ENCODE measurements around the gene EYA3. TPM values are rescaled to one million over a fixed set of nuclear protein-coding genes. Genes with fewer than 3 reads are reported as not detected.

Gene EYA3
- total RNA-seq, 1 donor from 2014 or later, result 16.0 TPM

DNA sequence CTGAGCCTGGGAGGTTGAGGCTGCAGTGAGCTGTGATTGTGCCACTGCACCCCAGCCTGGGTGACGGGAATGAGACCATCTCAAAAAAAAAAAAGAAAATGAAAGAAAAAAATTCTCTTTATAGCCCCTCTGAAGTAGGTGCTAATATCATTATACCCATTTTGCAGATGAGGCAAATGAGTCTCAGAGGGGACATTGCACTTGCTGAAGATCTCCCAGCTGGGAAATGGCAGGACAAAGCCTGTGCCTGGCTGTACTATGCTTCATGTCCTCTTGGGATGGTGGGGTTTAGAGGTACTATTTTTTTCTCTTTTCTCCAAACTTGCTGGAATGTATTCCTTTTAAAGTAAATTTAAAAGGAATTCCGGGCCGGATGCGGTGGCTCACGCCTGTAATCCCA is 152.0 kb downstream of the EYA3 start:
- Histone ChIP-seq H3K4me1 (peaks cover 7% of the 10 kb centered on the region), H3K27ac (no peak overlapping the region), H3K27me3 (no peaks in the 10 kb centered on the region), H3K9me3 (no peaks in the 10 kb centered on the region), H3K36me3 (no peaks in the 10 kb centered on the region), H3K4me3 (no peak overlapping the region)
- no peak for DNase-seq (ENCODE audit: extremely low spot score in 2 of 2)
- TF ChIP-seq POLR2AphosphoS5 (IDR thresholded peaks at IDR 0.05; ENCODE audit: insufficient read depth in 1 of 2, low read depth in 1 of 2) (no peak), POLR2A (IDR thresholded peaks at IDR 0.05) (no peak)
- TF ChIP-seq, protein P1, sequence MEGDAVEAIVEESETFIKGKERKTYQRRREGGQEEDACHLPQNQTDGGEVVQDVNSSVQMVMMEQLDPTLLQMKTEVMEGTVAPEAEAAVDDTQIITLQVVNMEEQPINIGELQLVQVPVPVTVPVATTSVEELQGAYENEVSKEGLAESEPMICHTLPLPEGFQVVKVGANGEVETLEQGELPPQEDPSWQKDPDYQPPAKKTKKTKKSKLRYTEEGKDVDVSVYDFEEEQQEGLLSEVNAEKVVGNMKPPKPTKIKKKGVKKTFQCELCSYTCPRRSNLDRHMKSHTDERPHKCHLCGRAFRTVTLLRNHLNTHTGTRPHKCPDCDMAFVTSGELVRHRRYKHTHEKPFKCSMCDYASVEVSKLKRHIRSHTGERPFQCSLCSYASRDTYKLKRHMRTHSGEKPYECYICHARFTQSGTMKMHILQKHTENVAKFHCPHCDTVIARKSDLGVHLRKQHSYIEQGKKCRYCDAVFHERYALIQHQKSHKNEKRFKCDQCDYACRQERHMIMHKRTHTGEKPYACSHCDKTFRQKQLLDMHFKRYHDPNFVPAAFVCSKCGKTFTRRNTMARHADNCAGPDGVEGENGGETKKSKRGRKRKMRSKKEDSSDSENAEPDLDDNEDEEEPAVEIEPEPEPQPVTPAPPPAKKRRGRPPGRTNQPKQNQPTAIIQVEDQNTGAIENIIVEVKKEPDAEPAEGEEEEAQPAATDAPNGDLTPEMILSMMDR (IDR thresholded peaks at IDR 0.05), result no peak
- intact Hi-C loops (cut with DNase I), result no loop called here

DNA sequence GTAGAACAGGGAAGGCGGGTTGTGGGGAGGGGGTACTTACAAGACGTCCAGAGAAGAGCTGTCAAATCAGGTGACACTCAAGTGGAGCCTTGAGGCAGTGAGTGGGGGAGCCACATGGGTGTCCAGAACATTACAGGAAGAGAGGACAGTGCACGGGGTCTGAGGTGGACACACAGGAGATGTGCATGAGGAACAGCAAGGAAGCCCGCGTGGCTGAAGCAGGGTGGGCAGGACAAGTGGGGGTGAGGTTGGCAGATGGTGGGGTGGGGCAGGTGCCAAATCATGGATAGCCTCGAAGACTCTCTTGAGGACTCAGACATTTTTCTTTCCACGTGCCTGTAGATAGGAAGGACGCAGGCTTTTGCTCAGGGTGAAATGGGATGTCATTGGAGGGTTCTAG is 152.7 kb downstream of the EYA3 start:
- H3K4me3 ChIP-seq, result no peak overlapping the region
- no peak overlapping the region for H3K27ac ChIP-seq
- no peaks in the 10 kb centered on the region for H3K27me3 ChIP-seq
- peaks cover 7% of the 10 kb centered on the region for H3K4me1 ChIP-seq
- TF ChIP-seq POLR2A (IDR thresholded peaks at IDR 0.05) (no peak), POLR2AphosphoS5 (IDR thresholded peaks at IDR 0.05; ENCODE audit: insufficient read depth in 1 of 2, low read depth in 1 of 2) (no peak)
- TF ChIP-seq, protein P1 (IDR thresholded peaks at IDR 0.05), result no peak
- H3K9me3 ChIP-seq, result no peaks in the 10 kb centered on the region
- no peaks in the 10 kb centered on the region for H3K36me3 ChIP-seq
- DNase-seq (ENCODE audit: extremely low spot score in 2 of 2), result no peak
- intact Hi-C loops (cut with DNase I), result no loop called here

DNA sequence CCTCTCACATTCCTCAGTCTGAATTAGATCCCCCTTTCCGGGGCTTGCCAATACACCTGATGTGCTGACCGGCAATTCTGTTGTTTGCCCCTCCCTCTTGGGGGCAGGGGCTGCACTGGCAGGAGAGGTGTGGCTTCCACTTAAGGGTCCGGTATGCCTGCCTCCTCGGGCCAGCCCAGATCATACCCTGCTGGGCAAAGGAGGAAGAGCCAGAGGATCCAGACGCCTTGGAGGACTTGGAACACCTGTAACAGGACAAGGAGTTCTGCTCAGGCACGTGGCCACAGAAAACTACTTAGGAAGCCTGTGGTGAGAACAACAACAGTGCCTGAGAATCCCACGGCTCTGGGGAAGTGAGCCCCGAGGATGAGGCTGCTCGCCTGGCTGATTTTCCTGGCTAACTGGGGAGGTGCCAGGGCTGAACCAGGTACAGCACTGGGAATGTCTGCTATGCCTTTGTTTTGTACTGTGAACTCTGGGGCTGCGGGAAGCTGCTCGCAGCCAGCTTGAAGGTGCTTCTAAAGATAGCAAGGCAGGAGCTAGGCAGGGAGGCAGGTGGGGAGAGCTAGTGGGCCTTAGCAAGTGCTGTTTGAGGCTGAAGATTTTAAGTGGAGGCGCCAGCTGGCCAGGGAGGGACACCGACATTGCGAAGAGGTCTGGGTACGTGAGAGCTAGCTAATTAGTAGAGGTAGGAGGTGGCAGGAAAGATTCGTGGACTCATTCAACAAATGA is 153.4 kb downstream of the EYA3 start, which contains the start of gene SMPDL3B:
Gene SMPDL3B, plus strand, starts transcription at position 183 of the 732 bp plus-strand sequence. Its CDS starts 184 bp downstream, at position 367.
- TF ChIP-seq POLR2AphosphoS5 (IDR thresholded peaks at IDR 0.05; ENCODE audit: insufficient read depth in 1 of 2, low read depth in 1 of 2) (no peak), POLR2A (IDR thresholded peaks at IDR 0.05) (no peak)
- TF ChIP-seq, protein P1 (IDR thresholded peaks at IDR 0.05), result no peak
- no peak within 1 kb of the TSS for H3K27ac ChIP-seq
- H3K27me3 ChIP-seq, result no peaks in the 10 kb centered on the region
- H3K4me3 ChIP-seq, result no peak within 1 kb of the TSS
- peaks cover 7% of the 10 kb centered on the region for H3K4me1 ChIP-seq
- intact Hi-C loops (cut with DNase I), result no loop called here
- H3K9me3 ChIP-seq, result no peaks in the 10 kb centered on the region
- no peaks in the 10 kb centered on the region for H3K36me3 ChIP-seq
- no peak for DNase-seq (ENCODE audit: extremely low spot score in 2 of 2)

DNA sequence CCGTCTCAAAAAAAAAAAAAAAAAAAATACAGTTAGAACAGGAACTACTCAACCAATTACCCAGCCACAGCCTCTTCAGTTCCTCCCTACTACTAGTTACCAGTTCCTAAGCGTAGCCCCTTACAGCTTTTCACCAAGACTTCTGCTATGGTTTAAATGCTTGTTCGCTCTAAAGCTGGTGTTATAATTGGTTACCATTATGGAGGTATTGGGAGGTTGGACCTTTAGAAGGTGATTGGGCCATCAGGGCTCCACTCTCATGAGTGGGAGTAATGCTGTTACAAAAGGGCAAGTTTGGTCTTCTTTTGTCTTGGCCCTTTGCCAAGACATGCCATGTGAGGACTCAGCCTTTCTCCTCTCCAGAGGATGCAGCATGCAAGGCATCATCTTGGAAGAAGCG is 156.7 kb downstream of the EYA3 start:
- TF ChIP-seq POLR2A (IDR thresholded peaks at IDR 0.05), result no peak
- TF ChIP-seq POLR2AphosphoS5 (IDR thresholded peaks at IDR 0.05; ENCODE audit: insufficient read depth in 1 of 2, low read depth in 1 of 2), result no peak
- TF ChIP-seq, protein P1 (IDR thresholded peaks at IDR 0.05), result no peak
- no peak overlapping the region for H3K27ac ChIP-seq
- no peak overlapping the region for H3K4me3 ChIP-seq
- intact Hi-C loops (cut with DNase I), result no loop called here
- no peaks in the 10 kb centered on the region for H3K27me3 ChIP-seq
- H3K4me1 ChIP-seq, result peaks cover 7% of the 10 kb centered on the region
- no peaks in the 10 kb centered on the region for H3K9me3 ChIP-seq
- no peaks in the 10 kb centered on the region for H3K36me3 ChIP-seq
- DNase-seq (ENCODE audit: extremely low spot score in 2 of 2), result no peak

DNA sequence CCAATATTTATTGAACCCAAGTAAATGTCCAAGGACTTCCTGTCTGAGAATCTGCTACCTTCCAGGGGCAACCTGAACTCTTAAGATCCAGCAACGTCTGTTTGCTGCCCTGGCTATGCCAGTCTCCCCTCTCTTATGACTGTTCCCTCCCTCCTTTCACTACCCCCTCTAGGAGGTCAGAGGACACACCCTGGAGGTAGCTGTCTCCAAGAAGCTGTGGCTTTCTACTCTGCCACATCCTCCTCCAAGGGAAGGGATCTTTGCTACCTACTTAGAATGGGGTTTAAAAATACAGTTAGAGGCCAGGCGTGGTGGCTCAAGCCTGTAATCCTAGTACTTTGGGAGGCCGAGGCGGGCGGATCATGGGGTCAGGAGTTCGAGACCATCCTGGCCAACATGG is 157.2 kb downstream of the EYA3 start:
- intact Hi-C loops (cut with DNase I), result no loop called here
- DNase-seq (ENCODE audit: extremely low spot score in 2 of 2), result no peak

More for the DNA sequence above, 157.2 kb downstream of the EYA3 start:
- H3K27me3 ChIP-seq, result no peaks in the 10 kb centered on the region
- TF ChIP-seq, protein P1 (IDR thresholded peaks at IDR 0.05), result no peak
- TF ChIP-seq POLR2AphosphoS5 (IDR thresholded peaks at IDR 0.05; ENCODE audit: insufficient read depth in 1 of 2, low read depth in 1 of 2), result no peak
- TF ChIP-seq POLR2A (IDR thresholded peaks at IDR 0.05), result no peak
- H3K4me1 ChIP-seq, result peaks cover 7% of the 10 kb centered on the region
- no peaks in the 10 kb centered on the region for H3K36me3 ChIP-seq
- no peak overlapping the region for H3K27ac ChIP-seq
- H3K4me3 ChIP-seq, result no peak overlapping the region
- H3K9me3 ChIP-seq, result no peaks in the 10 kb centered on the region

All from vagina (tissue), 2 donors.